ENCODE measurements around the gene STK16. TPM values are rescaled to one million over a fixed set of nuclear protein-coding genes. Genes with fewer than 3 reads are reported as not detected.

STK16 gene
- total RNA-seq, 2 donors from 2014 or later = 30.1 to 35.8 TPM

DNA sequence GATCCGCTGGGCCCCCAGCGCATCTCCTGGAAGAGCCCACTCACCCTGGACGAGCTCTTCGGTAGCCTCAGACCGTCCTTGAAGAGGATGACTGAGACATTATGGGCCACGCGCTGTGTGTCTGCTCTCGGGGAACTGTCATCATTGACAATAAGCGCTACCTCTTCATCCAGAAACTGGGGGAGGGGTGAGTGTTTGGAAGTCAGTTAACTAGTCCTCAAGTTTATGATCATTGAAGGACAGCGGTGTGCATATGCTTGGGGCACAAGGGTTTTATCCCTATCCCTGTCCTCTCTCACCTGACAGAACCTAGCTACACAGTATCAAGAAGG, 586 bp downstream of the STK16 start:
- TF ChIP-seq, protein P1, sequence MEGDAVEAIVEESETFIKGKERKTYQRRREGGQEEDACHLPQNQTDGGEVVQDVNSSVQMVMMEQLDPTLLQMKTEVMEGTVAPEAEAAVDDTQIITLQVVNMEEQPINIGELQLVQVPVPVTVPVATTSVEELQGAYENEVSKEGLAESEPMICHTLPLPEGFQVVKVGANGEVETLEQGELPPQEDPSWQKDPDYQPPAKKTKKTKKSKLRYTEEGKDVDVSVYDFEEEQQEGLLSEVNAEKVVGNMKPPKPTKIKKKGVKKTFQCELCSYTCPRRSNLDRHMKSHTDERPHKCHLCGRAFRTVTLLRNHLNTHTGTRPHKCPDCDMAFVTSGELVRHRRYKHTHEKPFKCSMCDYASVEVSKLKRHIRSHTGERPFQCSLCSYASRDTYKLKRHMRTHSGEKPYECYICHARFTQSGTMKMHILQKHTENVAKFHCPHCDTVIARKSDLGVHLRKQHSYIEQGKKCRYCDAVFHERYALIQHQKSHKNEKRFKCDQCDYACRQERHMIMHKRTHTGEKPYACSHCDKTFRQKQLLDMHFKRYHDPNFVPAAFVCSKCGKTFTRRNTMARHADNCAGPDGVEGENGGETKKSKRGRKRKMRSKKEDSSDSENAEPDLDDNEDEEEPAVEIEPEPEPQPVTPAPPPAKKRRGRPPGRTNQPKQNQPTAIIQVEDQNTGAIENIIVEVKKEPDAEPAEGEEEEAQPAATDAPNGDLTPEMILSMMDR (IDR thresholded peaks at IDR 0.05) = no peak
- Histone ChIP-seq H3K4me1 (peaks cover 34% of the 10 kb centered on the region), H3K9ac (ENCODE audit: low read depth in 2 of 2, low read length in 2 of 2) (peak overlapping the region; percentile 86 to 99), H3K9me3 (no peaks in the 10 kb centered on the region), H3K27ac (peak overlapping the region; percentile 88), H3K4me3 (peak overlapping the region; percentile 73), H3K27me3 (no peaks in the 10 kb centered on the region), H3K36me3 (no peaks in the 10 kb centered on the region)
- intact Hi-C loops (cut with DNase I) = no loop called here
- DNase-seq = peak; percentile 46

- H3K27me3 ChIP-seq = no peaks in the 10 kb centered on the region
- intact Hi-C loops (cut with DNase I) = no loop called here
- no peaks in the 10 kb centered on the region for H3K36me3 ChIP-seq
- peak overlapping the region in 1 of 2 donors; percentile 99 for H3K9ac ChIP-seq (ENCODE audit: low read depth in 2 of 2, low read length in 2 of 2)
- H3K27ac ChIP-seq = no peak overlapping the region
- no peak overlapping the region for H3K4me3 ChIP-seq
- no peaks in the 10 kb centered on the region for H3K9me3 ChIP-seq
- TF ChIP-seq, protein P1 (IDR thresholded peaks at IDR 0.05) = no peak
- peaks cover 37% of the 10 kb centered on the region for H3K4me1 ChIP-seq
- no peak for DNase-seq
These were observed 1.3 kb downstream of the STK16 start for GRCh38 chr2:219246559-219246958.

DNA sequence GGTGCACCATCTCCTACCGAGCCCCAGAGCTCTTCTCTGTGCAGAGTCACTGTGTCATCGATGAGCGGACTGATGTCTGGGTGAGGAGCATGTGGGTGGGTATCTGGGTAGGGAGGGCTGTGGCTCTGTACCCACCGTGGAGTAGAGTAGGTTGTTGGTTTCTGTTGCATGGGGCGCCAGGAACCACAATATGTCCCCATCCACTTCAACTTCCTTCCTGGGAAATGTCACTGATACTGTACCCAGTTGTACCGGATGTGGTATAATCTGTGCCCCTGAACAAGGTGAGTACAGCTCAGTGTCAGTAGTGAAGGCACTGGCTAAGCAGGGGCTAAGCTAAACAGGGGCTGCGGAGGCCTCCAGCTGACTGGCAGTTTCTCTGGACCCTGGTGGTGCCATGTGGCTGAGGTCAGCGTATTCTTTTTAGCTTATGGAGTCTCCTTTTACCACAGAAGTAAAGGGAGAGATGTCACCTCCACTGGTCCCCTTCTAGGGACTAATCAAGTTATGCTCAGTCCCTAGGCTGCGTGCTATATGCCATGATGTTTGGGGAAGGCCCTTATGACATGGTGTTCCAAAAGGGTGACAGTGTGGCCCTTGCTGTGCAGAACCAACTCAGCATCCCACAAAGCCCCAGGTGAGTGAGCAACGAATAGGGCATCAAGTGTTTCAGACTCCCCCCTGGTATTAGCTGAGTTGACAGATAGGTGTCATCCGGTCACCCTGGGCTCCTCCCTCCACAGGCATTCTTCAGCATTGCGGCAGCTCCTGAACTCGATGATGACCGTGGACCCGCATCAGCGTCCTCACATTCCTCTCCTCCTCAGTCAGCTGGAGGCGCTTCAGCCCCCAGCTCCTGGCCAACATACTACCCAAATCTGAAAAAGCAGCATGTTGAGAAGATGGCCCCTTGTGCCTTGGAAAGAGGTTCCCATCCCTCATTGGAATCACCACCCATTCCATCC, 2.7 kb downstream of the STK16 start:
- peak overlapping the region in 1 of 2 donors; percentile 55 for H3K9ac ChIP-seq (ENCODE audit: low read depth in 2 of 2, low read length in 2 of 2)
- TF ChIP-seq, protein P1 (IDR thresholded peaks at IDR 0.05) = no peak
- H3K4me3 ChIP-seq = no peak overlapping the region
- intact Hi-C loops (cut with DNase I) = no loop called here
- no peaks in the 10 kb centered on the region for H3K27me3 ChIP-seq
- H3K9me3 ChIP-seq = no peaks in the 10 kb centered on the region
- H3K27ac ChIP-seq = peak overlapping the region; percentile 96
- H3K4me1 ChIP-seq = peaks cover 37% of the 10 kb centered on the region
- no peaks in the 10 kb centered on the region for H3K36me3 ChIP-seq
- DNase-seq = no peak

DNA sequence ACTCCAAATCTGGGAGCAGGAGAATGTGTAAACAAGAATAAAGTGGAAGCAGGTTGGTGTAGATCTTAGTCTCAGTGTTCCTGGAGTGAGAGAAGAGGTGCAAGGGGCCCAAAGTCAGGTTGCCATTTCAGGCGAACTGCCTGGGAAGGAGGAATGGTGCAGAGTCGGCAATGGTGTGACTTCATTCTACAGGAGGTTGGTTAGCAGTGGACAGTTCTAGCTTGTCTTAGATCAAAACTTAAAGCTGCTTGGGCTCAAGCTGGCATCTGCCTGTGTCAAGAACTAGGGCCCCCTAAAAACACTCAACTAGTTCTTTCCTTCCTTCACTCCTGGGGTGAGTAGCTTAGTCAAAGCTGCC, 3.5 kb downstream of the STK16 start:
- DNase-seq = no peak
- H3K4me1 ChIP-seq = peaks cover 37% of the 10 kb centered on the region
- no peaks in the 10 kb centered on the region for H3K9me3 ChIP-seq
- H3K4me3 ChIP-seq = no peak overlapping the region
- H3K9ac ChIP-seq (ENCODE audit: low read depth in 2 of 2, low read length in 2 of 2) = peak overlapping the region in 1 of 2 donors; percentile 99
- intact Hi-C loops (cut with DNase I) = no loop called here
- H3K36me3 ChIP-seq = no peaks in the 10 kb centered on the region
- TF ChIP-seq, protein P1 (IDR thresholded peaks at IDR 0.05) = no peak
- H3K27me3 ChIP-seq = no peaks in the 10 kb centered on the region
- H3K27ac ChIP-seq = peak overlapping the region; percentile 96

DNA sequence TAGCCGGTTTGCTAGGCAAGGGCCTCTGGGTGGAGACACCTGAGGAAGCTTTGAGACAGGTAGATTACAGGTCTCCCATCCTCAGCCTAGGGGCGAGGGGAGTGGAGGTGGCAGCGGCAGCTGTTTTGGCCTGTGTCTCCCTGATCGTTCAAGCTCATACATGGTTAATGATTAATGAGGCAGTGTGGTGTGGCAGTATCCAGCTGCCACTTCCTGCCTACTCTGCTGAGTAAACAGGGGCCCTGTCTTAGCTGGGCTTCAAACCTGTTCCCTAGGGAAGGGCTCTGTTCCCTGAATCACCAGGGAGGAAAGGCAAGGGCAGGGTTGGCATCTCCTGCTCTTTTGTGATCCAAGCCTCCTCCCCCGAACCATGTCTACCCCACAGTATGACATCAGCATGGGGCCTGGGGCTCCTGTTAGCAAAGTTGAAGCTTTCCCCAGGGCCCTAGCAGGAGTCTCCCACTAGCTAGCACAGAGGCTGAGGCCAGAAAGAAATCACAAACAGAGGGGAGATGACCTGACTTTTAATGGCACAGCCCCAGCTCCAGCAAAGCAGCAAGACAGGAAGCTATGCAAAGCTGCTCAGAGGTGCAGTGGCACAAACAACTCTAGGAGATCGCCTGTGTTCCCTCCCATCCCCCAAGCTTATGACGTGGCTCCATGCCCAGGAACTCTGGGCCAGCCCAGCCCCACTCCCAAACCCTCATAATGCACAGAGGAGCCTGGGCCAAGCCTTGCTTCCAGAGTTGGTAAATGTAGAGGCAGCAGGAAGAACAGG, 4.1 kb downstream of the STK16 start:
- peak overlapping the region; percentile 25 to 99 for H3K9ac ChIP-seq (ENCODE audit: low read depth in 2 of 2, low read length in 2 of 2)
- H3K27me3 ChIP-seq = no peaks in the 10 kb centered on the region
- no peak overlapping the region for H3K4me3 ChIP-seq
- DNase-seq = peak; percentile 94
- intact Hi-C loops (cut with DNase I) = no loop called here
- H3K9me3 ChIP-seq = no peaks in the 10 kb centered on the region
- H3K4me1 ChIP-seq = peaks cover 38% of the 10 kb centered on the region
- no peaks in the 10 kb centered on the region for H3K36me3 ChIP-seq
- H3K27ac ChIP-seq = peak overlapping the region; percentile 96
- TF ChIP-seq, protein P1 (IDR thresholded peaks at IDR 0.05) = no peak
